ENCODE data around the gene KBTBD6.
"Not testable (repeated sequence)": the region's sequence is repeated elsewhere in the genome, so short reads cannot be mapped to it uniquely, and the experiment has no call there.

Gene KBTBD6

GRCh38 chr13:41133951-41134350 is 1.3 kb upstream of the KBTBD6 start:
- no peak for DNase-seq

GRCh38 chr13:41131660-41132511 is 716 bp downstream of the KBTBD6 start:
- peak; percentile 16 for DNase-seq

GRCh38 chr13:41131189-41131588 is 1.4 kb downstream of the KBTBD6 start:
- not testable (repeated sequence) for DNase-seq

GRCh38 chr13:41130356-41130755 is 2.2 kb downstream of the KBTBD6 start:
- no peak for DNase-seq

GRCh38 chr13:41127701-41128100 is 4.9 kb downstream of the KBTBD6 start:
- no peak for DNase-seq

GRCh38 chr13:41122838-41123237 is 9.8 kb downstream of the KBTBD6 start:
- DNase-seq = no peak

- no peak for DNase-seq
Measured at GRCh38 chr13:41117869-41118268, 14.7 kb downstream of the KBTBD6 start.

GRCh38 chr13:41111454-41111853 is 21.1 kb downstream of the KBTBD6 start:
- DNase-seq = no peak

- DNase-seq = no peak
Measured at GRCh38 chr13:41107584-41108014, 25.0 kb downstream of the KBTBD6 start.

GRCh38 chr13:41107104-41107571 is 25.5 kb downstream of the KBTBD6 start:
- no peak for DNase-seq

- no peak for DNase-seq
Measured at GRCh38 chr13:41099986-41100385, 32.6 kb downstream of the KBTBD6 start.

- no peak for DNase-seq
Measured at GRCh38 chr13:41098761-41099160, 33.8 kb downstream of the KBTBD6 start.

GRCh38 chr13:41095681-41096080 is 36.9 kb downstream of the KBTBD6 start:
- DNase-seq = not testable (repeated sequence)

GRCh38 chr13:41085961-41086585 is 46.5 kb downstream of the KBTBD6 start:
- no peak for DNase-seq

- DNase-seq = no peak
Measured at GRCh38 chr13:41079725-41080124, 52.9 kb downstream of the KBTBD6 start.

All from eye (tissue), 1 donor.